ENCODE measurements around the gene CERS5.
"Not testable (repeated sequence)": the region's sequence is repeated elsewhere in the genome, so short reads cannot be mapped to it uniquely, and the experiment has no call there.

CERS5 gene

GRCh38 chr12:50186681-50187080 is 19.5 kb upstream of the CERS5 start:
- DNase-seq, result no peak

GRCh38 chr12:50185970-50186663 is 18.9 kb upstream of the CERS5 start:
- no peak for DNase-seq

GRCh38 chr12:50185301-50185895 is 18.2 kb upstream of the CERS5 start:
- DNase-seq, result no peak

- DNase-seq, result no peak
Measured at GRCh38 chr12:50184261-50184660, 17.1 kb upstream of the CERS5 start.

GRCh38 chr12:50182461-50182860 is 15.3 kb upstream of the CERS5 start:
- DNase-seq, result no peak

- no peak for DNase-seq
Measured at GRCh38 chr12:50181691-50182090, 14.5 kb upstream of the CERS5 start.

- no peak for DNase-seq
Measured at GRCh38 chr12:50175716-50176026, 8.5 kb upstream of the CERS5 start.

GRCh38 chr12:50174971-50175715 is 8.0 kb upstream of the CERS5 start:
- DNase-seq, result peak; percentile 93

GRCh38 chr12:50166799-50167048 is 445 bp downstream of the CERS5 start:
- no peak for DNase-seq

- DNase-seq, result no peak
Measured at GRCh38 chr12:50164963-50165362, 2.2 kb downstream of the CERS5 start.

GRCh38 chr12:50162230-50162629 is 4.9 kb downstream of the CERS5 start:
- no peak for DNase-seq

- DNase-seq, result no peak
Measured at GRCh38 chr12:50160643-50161042, 6.5 kb downstream of the CERS5 start.

- DNase-seq, result no peak
Measured at GRCh38 chr12:50157259-50157658, 9.9 kb downstream of the CERS5 start.

- no peak for DNase-seq
Measured at GRCh38 chr12:50156641-50157040, 10.5 kb downstream of the CERS5 start.

GRCh38 chr12:50154947-50155346 is 12.2 kb downstream of the CERS5 start:
- DNase-seq, result not testable (repeated sequence)

GRCh38 chr12:50151047-50151687 is 16.0 kb downstream of the CERS5 start:
- no peak for DNase-seq

- DNase-seq, result no peak
Measured at GRCh38 chr12:50149311-50149710, 17.9 kb downstream of the CERS5 start.

- not testable (repeated sequence) for DNase-seq
Measured at GRCh38 chr12:50148011-50148410, 19.2 kb downstream of the CERS5 start.

- DNase-seq, result no peak
Measured at GRCh38 chr12:50147281-50147680, 19.9 kb downstream of the CERS5 start.

- no peak for DNase-seq
Measured at GRCh38 chr12:50145439-50145838, 21.7 kb downstream of the CERS5 start.

- DNase-seq, result no peak
Measured at GRCh38 chr12:50142993-50143392, 24.2 kb downstream of the CERS5 start.

- DNase-seq, result peak; percentile 70
Measured at GRCh38 chr12:50132505-50133135, 34.5 kb downstream of the CERS5 start.

GRCh38 chr12:50129290-50129689 is 37.9 kb downstream of the CERS5 start:
- no peak for DNase-seq

- DNase-seq, result no peak
Measured at GRCh38 chr12:50127546-50127945, 39.6 kb downstream of the CERS5 start.
